ENCODE data around the gene HEY2.

Gene HEY2

DNA sequence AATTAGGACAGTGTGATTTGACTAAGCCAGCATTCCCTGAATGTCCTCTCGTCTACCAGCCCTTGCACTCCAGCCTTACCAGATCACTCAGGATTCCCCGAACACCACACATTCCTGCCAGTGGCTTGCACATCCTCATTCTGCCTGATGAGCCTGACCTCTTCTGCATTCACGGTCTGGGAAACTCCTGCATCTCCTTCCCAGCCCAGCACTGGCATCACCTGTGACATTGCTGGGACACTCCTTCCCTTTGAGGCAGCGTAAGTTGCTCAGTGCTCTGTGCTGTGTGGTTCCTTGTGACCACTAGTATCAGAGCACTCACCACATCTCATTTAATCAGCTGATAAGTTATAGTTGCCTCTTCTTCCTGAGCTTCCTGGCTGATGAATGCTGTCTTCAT is 58.6 kb downstream of the HEY2 start:
- TF ChIP-seq, protein P1, sequence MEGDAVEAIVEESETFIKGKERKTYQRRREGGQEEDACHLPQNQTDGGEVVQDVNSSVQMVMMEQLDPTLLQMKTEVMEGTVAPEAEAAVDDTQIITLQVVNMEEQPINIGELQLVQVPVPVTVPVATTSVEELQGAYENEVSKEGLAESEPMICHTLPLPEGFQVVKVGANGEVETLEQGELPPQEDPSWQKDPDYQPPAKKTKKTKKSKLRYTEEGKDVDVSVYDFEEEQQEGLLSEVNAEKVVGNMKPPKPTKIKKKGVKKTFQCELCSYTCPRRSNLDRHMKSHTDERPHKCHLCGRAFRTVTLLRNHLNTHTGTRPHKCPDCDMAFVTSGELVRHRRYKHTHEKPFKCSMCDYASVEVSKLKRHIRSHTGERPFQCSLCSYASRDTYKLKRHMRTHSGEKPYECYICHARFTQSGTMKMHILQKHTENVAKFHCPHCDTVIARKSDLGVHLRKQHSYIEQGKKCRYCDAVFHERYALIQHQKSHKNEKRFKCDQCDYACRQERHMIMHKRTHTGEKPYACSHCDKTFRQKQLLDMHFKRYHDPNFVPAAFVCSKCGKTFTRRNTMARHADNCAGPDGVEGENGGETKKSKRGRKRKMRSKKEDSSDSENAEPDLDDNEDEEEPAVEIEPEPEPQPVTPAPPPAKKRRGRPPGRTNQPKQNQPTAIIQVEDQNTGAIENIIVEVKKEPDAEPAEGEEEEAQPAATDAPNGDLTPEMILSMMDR (IDR thresholded peaks at IDR 0.05; ENCODE audit: low read depth, low read length): no peak
- no peak for DNase-seq (ENCODE audit: extremely low read depth, low read depth)

DNA sequence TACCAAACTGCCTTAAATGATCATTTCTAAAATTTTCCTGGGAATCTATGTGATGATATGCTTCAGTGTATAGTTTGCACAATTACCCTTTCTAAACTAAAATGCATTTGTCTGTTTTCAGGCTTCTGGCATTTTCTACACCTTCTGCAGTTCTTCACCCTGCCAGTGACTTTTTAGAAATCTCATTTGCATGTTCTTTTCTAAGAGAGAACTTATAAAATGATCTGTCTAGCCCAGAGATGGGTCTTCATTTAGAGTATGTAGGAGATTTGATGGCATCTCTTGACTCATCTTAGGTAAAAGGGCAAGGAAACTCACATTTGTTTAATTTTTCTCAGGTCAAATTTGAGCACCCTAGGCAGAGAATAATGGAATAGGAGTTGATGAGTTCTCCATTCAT is 59.2 kb downstream of the HEY2 start:
- TF ChIP-seq, protein P1 (IDR thresholded peaks at IDR 0.05; ENCODE audit: low read depth, low read length): no peak
- DNase-seq (ENCODE audit: extremely low read depth, low read depth): no peak

DNA sequence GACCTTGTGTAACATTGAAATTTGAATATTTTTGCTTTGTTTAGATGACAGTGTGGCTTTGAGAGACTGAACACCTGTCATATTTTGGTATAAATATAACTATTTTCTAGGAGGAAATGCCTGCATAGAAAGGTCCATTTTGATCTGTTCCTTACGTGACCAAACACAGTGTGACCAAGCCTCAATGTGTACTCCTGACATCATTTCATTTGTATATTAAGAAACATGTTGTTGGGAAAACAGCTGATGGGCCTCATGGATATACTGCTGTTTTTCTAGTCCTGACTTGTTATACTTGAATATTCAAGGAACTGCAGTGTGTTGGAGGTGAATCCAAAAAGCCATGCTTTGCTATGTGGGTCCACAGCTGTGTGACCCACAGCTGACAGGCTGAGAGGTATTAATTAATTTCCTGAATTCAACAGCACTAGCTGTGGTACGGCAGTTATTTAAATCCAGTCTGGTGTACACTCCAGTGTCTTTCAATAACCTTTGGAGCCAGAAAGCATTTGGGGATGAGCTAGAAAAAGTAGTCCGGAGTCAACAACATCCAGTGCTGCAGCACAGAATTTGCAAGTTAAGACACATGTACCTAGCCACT is 60.2 kb downstream of the HEY2 start:
- DNase-seq (ENCODE audit: extremely low read depth, low read depth): no peak
- TF ChIP-seq, protein P1 (IDR thresholded peaks at IDR 0.05; ENCODE audit: low read depth, low read length): no peak

DNA sequence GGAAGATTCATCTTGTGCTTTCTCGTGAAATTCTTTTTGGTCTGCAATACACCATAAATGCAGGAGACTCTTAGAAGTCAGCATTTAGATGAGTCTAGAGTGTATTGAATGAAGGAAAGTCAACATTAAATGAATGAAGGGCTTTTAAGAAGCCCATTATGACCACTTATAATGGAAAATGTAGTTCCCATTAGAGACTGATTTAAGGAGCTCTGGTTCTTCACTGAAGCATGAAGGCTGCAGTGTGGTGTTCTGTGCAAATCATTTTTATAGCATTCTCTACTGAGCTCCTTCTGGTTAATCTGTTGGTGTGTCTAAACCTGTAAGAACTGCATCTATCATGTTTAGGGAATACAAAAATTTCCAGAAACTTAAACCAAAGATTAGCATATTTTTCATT is 61.0 kb downstream of the HEY2 start:
- TF ChIP-seq, protein P1 (IDR thresholded peaks at IDR 0.05; ENCODE audit: low read depth, low read length): no peak
- no peak for DNase-seq (ENCODE audit: extremely low read depth, low read depth)

Data from AG09319 (cell line).